HG03039 (cell line): Measurements from ENCODE around the gene MSI2.

Experiments used
- ATAC-seq: cut with Tn5 transposase; IDR thresholded peaks from one replicate; pipeline ENCODE4 v1.9.1; 2021; ENCODE audit warnings: mild to moderate bottlenecking, moderate library complexity; ENCODE audit not compliant: unreplicated experiment

MSI2 gene

GRCh38 chr17:57245786-57246185, 10.5 kb upstream of the MSI2 start:
- ATAC-seq: no peak

GRCh38 chr17:57246257-57246656, 10.1 kb upstream of the MSI2 start:
- no peak for ATAC-seq

DNA sequence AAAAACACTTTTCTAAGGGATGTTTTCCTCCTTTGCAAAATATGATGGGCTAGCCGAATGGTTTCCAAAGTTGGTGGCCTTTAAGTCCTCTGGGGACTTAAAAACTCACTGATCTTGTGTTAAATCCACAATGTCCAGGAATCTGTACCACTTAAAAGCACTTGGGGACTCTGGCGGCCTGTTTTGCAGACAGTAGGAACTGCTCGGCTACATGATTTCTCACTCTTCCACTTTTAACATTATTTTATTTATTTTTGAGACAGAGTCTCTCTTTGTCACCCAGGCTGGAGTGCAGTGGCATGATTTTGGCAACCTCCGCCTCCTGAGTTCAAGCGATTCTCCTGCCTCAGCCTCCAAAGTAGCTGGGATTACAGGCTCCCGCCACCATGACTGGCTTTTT, 9.1 kb upstream of the MSI2 start:
- ATAC-seq: no peak

GRCh38 chr17:57247913-57248312, 8.4 kb upstream of the MSI2 start:
- no peak for ATAC-seq

DNA sequence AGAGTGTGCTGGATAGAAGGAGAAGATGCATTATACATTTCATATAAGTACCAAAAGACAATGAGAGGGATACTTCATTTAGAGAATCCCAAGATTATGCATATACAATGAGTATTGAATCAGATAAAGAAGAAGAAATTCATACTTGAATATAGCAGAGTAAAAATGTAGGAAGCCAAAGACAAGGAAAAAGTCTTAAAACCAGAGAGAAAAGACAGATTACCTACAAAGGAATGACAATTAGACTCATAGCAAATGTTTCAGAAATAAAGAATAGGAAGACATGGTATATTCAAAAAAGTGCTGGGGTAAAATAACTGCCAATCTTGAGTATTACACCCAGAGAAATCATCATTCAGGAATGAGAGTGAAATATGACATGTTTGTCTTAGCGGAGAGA, 6.8 kb upstream of the MSI2 start:
- no peak for ATAC-seq

GRCh38 chr17:57251211-57251787, 5.0 kb upstream of the MSI2 start:
- no peak for ATAC-seq

GRCh38 chr17:57253362-57254065, 2.8 kb upstream of the MSI2 start:
- no peak for ATAC-seq

GRCh38 chr17:57255182-57255775, 1.0 kb upstream of the MSI2 start:
- ATAC-seq: no peak

GRCh38 chr17:57256708-57257112, 387 bp downstream of the MSI2 start:
- no peak for ATAC-seq

DNA sequence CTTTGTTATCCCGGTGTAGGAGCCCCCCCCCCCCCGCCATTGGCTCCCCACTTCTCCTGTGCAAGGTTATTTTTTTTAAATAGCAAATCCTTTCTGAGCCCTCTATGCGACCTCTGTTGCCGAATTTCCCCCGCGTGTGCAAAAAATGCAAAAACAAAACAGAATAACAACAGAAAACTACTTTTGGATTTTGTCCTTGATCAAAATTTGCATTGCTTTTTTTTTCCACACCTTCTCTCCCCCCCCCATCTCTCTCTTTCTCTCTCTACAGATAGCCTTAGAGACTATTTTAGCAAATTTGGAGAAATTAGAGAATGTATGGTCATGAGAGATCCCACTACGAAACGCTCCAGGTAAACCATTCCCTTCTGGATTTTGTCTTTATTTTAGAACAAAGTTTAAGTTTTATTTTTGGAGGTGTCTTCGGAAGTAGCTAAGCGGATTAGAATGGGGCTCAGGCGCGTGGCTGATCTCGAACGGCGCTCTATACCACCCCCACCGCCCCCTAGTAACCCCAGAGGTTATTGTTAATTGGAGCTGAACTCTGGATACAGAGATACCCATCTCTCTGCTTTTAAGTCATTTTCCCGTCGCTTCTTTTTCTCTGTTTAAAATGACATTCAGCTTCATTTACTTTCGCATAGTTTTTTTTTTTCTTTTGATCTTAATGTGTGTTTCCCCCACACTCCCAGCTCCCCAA, 1.0 kb downstream of the MSI2 start:
- no peak for ATAC-seq

DNA sequence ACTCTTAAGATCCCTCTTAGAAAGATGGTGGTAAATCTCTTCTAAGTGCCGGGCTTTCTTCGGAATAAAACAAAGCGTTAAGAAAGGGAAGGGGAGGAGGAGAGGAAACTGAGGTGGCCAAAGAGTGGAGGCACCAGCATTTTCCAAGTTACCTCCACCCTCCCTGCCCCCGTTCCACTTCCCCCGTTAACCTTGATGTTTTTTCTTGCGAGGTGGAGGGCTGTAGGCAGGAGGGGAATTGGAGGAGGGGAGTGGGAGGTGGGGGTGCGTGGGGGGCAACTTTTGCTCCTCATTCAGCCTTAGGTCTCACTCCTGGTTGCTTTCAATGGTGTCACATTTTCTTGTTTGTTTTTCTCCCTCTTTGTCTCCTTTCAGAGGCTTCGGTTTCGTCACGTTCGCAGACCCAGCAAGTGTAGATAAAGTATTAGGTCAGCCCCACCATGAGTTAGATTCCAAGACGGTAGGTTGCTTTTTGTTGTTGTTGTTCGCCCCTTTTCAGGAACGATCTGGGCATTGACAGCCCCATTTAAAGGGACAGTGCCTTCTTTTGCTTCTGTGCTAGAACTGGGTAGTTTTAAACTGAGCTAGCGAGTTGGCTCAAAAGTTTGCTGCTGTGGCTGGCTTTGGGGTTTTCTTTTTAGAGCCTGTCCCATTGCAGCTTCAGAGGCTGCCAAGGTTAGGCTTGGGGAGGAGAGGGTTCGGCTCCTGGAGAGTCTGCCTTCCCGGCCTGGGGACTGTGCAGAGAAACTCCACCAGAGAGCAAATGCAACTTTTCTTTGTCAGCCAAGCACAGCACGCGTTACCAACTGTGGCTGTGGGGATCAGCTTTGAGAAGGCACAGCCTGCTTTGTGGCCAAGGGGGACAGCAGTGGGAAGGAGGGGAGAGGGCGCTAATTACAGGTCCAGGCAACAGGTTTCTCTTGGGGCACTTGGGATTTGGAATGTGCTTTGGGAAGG, 1.9 kb downstream of the MSI2 start:
- no peak for ATAC-seq

DNA sequence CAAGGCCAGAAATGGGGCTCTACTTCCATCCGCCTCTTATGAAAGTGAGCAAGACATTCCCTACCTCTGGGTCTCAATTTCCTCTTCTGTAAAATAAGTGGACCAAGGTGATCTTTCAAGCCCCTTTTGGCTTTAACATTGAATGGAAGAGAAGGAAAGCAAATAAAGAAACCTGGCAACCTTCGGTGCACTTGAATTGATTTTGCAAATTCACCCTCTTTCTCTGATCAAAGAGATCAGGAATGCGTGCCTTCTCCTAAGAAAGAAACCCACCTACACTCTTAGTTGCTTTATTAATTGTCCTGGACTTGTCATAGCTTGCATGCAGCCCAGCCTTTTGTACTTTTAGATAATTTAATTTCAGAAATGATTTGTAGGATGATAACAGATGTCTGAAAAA, 3.0 kb downstream of the MSI2 start:
- ATAC-seq: no peak

GRCh38 chr17:57259817-57260216, 3.5 kb downstream of the MSI2 start:
- ATAC-seq: no peak

GRCh38 chr17:57260325-57261083, 4.2 kb downstream of the MSI2 start:
- no peak for ATAC-seq

GRCh38 chr17:57261084-57261461, 4.8 kb downstream of the MSI2 start:
- no peak for ATAC-seq

DNA sequence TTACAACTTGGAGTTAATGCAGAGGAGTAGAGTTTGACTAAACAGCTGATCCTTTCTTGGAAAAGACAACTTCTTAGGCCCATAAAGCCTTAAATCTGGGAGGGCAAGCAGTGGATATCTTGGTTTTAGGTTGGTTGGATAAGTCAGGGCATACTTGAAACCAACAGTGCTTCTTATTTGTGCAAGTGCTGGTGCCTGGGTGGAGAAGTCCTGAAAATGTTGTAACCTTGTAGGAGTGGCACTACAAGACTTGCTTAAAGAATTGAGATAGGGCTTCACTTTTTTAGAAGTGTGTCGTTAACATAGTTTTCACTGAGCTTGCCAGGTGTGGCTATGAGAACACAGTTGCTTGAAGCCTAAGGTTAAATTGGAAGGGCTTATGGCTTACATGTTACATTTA, 6.2 kb downstream of the MSI2 start:
- no peak for ATAC-seq

DNA sequence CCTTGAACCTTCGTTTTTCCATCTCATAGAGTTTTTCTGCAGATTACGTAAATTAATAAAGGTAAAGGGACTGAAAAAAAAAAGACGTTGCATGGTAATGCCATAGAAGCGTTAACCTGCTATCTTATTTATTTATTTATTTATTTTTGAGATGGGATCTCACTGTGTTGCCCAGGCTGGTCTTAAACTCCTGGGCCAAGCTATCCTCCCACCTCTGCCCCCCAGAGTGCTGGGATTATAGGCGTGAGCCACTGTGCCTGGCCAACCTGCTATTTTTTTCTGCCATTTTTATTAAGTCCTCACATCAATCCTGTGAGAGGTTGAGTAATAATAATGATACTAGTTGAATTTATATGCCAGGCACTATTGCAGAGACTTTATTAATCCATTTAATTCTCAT, 7.9 kb downstream of the MSI2 start:
- no peak for ATAC-seq

DNA sequence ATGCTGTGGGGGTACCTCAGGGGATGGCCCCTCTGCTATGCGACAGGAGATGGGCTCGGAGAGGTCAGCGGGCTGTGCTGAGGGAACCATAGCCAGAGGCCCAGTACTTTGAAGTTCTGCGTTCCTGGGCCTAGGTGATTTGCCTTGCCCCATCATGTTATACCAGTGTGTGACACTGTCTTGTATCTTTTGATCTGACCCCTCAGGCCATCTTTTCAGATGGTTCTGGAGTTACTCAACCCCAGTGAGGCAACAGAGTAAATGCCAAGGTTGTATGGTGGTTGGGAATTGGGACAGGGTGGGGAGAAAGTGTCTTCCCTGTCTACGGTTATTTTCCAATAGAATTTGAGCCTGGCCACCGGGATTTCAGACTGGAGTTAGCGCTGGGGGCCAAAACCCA, 8.5 kb downstream of the MSI2 start:
- no peak for ATAC-seq

- ATAC-seq: no peak
Measured at GRCh38 chr17:57266902-57267311, 10.6 kb downstream of the MSI2 start.

DNA sequence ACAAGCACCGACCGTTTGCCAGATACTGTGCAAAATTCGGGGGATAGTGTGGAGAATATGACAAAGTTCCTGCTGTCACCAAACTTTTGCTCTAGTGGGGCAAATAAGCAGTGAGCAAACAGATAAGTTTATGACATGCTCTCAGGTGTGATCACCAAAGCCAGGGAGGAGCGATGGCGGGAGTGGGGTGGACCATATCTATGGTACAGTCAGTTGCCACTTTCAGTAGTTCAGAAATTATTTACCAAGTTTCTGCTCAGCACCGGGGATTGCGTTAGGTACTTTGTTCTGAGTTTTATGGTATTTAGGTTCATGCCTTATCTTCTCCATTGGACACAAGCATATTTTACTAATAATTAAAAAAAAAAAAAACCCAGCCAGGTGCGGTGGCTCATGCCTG, 11.9 kb downstream of the MSI2 start:
- no peak for ATAC-seq
